AG09319 (cell line): ENCODE measurements around the gene LACTBL1.

Experiments used
- DNase-seq: peaks from one replicate; pipeline ENCODE4 v3.0.0-alpha.2; 2010; ENCODE audit warnings: low read depth; ENCODE audit errors: extremely low read depth
- TF ChIP-seq, protein P1 (sequence below): IDR thresholded peaks from 2 replicates; pipeline ENCODE4 v1.5.1; 2011; ENCODE audit warnings: low read depth, mild to moderate bottlenecking, inconsistent platforms, low read length, moderate library complexity

Gene LACTBL1

DNA sequence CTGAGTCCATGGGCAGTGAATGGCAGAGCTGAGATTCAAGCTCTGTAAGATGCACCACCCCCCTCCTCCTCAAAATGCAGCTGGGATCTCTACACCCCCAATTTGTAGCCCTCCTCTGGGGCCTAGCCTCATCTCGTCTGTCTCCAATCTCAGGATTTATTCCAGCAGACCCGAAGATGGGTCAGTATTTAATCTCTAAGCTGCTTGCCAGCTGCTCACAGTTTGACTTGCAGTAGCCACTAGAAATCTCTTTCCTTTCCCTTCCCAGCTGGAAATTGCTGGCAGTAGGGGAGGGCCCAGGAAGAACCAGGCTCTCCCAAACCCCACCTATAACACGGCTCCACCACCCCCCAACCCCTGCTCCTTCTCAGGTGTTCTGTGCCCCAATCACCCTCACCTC, 1.5 kb downstream of the LACTBL1 start:
- TF ChIP-seq, protein P1, sequence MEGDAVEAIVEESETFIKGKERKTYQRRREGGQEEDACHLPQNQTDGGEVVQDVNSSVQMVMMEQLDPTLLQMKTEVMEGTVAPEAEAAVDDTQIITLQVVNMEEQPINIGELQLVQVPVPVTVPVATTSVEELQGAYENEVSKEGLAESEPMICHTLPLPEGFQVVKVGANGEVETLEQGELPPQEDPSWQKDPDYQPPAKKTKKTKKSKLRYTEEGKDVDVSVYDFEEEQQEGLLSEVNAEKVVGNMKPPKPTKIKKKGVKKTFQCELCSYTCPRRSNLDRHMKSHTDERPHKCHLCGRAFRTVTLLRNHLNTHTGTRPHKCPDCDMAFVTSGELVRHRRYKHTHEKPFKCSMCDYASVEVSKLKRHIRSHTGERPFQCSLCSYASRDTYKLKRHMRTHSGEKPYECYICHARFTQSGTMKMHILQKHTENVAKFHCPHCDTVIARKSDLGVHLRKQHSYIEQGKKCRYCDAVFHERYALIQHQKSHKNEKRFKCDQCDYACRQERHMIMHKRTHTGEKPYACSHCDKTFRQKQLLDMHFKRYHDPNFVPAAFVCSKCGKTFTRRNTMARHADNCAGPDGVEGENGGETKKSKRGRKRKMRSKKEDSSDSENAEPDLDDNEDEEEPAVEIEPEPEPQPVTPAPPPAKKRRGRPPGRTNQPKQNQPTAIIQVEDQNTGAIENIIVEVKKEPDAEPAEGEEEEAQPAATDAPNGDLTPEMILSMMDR, result no peak
- no peak for DNase-seq

DNA sequence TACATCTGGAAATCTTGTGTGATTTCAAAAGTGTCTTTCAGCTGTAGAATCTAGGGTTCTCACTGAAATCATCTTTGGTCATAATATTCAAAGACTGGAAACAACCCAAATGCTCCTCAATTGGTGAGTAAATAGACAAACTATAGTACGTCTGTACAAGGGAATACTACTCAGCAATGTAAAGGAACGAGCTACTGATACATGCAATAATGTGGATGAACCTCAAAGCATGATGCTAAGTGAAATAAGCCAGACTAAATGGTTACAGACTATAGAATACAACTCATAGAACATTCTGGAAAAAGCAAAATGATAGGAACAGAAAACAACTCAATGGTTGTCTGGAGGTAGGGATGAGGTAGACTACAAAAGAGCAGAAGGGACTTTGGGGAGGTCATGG, 2.6 kb downstream of the LACTBL1 start:
- DNase-seq, result no peak
- TF ChIP-seq, protein P1, result no peak

DNA sequence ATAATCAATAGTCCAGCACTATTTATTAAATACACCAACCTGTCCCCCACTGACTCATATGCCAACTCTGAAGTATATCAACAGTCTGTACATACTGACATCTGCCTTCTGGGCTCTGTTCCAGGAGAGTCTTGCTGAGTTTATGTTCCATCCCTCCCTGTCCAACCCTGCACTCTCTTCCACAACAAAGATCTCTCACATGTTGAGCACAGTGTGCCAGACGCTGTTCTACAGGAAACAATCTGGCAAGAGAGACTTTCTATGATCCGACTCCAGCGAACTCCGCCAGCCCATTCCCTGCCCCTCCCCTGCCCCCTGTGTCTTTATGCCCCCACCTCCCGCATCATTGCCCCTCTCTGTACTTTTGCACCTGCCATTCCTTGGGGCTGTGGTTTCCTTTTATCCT, 3.4 kb downstream of the LACTBL1 start:
- DNase-seq, result peak; percentile 25
- TF ChIP-seq, protein P1, result no peak

DNA sequence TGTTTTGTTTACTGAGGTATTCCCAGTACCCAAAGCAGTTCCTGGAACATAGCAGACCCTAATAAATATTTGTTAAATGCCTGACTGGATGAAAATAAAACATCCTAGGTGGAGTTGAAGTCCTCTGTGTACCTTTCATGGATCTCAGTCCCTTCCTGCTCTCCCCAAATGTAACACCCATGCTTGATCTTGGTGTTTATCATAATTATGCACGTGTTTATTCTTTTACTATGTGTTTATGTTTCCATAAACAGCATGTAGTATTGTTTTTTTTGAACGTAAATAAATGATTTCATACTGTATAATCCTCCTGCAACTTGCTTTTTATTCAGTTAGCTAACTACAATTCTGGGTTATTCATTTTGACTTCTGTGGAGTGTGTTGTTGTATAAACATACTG, 4.8 kb downstream of the LACTBL1 start:
- TF ChIP-seq, protein P1, result no peak
- no peak for DNase-seq

DNA sequence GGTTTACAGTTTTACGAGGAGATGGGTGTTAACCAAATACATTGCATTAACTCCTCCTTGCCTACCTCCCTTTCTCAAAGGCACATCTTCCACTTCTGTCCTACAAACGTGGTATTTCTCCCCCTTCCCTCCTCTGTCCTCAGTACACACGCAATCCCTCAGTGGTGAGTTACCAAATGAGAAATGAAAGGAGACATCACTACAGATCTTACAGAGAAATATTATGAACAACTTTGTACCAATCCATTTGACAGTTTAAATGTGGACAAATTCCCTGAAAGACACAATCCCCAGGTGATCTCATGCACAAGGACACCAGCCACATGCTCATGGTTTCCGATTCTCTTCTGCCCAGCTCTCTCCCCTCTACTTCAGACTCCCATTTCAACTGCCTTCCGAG, 6.4 kb downstream of the LACTBL1 start:
- DNase-seq, result no peak
- TF ChIP-seq, protein P1, result no peak

DNA sequence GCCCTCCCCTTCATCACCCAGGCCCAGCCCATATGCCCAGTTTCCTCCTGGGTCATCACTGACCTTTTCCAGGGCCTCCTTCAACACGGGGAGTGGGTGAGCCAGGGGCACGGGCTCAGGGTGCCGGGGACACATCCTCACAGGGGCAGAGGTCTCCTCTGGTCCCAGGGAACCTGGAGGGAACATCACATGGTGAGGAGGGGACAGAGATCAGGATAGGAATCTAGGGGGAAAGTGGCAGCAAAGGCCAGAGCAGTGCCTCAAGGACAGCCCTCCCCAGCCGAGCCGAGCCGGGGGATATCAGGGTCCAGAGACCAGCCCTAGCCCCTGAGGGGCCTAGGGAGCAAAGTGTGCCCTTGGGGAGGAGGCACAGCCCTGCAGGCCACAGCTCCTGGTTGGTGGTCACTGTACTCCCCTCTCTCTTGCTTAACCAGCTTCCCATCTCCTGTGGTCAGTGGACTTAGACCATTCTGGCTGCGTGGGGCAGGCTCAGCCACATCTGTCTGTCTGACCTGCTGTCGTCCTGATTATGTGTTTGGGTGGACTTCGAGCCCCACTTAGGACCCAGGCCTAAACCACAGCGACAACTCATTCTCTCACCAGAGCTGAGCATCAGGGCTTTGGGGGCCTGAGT, 9.5 kb downstream of the LACTBL1 start:
- no peak for DNase-seq
- TF ChIP-seq, protein P1, result no peak

DNA sequence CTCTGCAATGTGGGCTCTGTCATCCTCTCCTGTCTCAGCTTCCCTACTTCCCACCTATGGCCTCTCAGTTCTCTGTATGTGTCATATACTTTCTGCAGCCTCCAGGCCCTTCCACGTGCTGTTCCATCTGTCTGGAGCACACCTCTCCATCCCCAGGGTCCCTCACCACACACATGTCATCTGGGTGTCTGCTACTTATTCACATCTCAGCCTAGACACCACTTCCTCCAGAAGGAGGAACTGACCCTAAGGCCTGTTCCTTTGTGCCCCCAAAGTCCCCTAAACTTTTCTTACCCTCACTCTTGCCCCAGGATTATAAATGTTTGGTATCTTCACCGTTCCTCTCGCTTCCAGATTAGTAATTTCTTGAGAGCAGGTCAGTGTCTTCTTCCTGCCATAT, 10.1 kb downstream of the LACTBL1 start:
- TF ChIP-seq, protein P1, result no peak
- no peak for DNase-seq
